Cardiac muscle cell (in vitro differentiated cells and primary cell): Measurements from ENCODE around the gene SEC61B. TPM values are rescaled to one million over a fixed set of nuclear protein-coding genes. Genes with fewer than 3 reads are reported as not detected.

Experiments
- DNase-seq, 2 donors: peaks; one replicate each; pipeline versions ENCODE4 v3.0.0 to v3.0.0-alpha.2; 2010 to 2017; ENCODE audit warnings: low read depth in 1 of 2, low spot score in 1 of 2
- H3K27ac ChIP-seq: fragments of 200-600 bp; sonication (generic); 2 replicates; pipeline ENCODE4 v1.5.1; 2016
- H3K27me3 ChIP-seq: fragments of 200-600 bp; sonication (generic); 2 replicates; pipeline ENCODE4 v1.6.0; 2016; ENCODE audit warnings: control low read depth
- H3K36me3 ChIP-seq: fragments of 200-600 bp; sonication (generic); 2 replicates; pipeline ENCODE4 v1.5.1; 2016; ENCODE audit warnings: control low read depth
- H3K4me1 ChIP-seq: fragments of 200-600 bp; sonication (generic); 2 replicates; pipeline ENCODE4 v1.8.1; 2017; ENCODE audit warnings: low read depth, mild to moderate bottlenecking, mixed run types
- H3K4me3 ChIP-seq: fragments of 200-600 bp; sonication (generic); 2 replicates; pipeline ENCODE4 v1.5.1; 2016; ENCODE audit warnings: mild to moderate bottlenecking
- H3K9me3 ChIP-seq: fragments of 200-600 bp; sonication (generic); 2 replicates; pipeline ENCODE4 v1.5.1; 2017; ENCODE audit warnings: low read depth, mild to moderate bottlenecking, control low read depth
- polyA plus RNA-seq: library from polyadenylated mRNA; unstranded; fragments of >200 nt; fragmentation: Nextera tagmentation; extraction: Ambion mirVana; gene quantifications from 2 replicates; pipeline ENCODE4 v1.2.1, GENCODE V29; 2016
- total RNA-seq: library from RNA; depleted of rRNA; stranded (reverse); fragments of >200 nt; gene quantifications from 2 replicates; pipeline ENCODE4 v1.2.3, GENCODE V29; 2016
- TF ChIP-seq, protein P1 (sequence below): IDR thresholded peaks from 2 replicates; pipeline ENCODE4 v1.5.1; 2012; ENCODE audit warnings: low read depth, mild to moderate bottlenecking, low read length

SEC61B gene
- total and polyA plus RNA-seq, 2 experiments from 2014 or later, result 57.8 to 213 TPM

DNA sequence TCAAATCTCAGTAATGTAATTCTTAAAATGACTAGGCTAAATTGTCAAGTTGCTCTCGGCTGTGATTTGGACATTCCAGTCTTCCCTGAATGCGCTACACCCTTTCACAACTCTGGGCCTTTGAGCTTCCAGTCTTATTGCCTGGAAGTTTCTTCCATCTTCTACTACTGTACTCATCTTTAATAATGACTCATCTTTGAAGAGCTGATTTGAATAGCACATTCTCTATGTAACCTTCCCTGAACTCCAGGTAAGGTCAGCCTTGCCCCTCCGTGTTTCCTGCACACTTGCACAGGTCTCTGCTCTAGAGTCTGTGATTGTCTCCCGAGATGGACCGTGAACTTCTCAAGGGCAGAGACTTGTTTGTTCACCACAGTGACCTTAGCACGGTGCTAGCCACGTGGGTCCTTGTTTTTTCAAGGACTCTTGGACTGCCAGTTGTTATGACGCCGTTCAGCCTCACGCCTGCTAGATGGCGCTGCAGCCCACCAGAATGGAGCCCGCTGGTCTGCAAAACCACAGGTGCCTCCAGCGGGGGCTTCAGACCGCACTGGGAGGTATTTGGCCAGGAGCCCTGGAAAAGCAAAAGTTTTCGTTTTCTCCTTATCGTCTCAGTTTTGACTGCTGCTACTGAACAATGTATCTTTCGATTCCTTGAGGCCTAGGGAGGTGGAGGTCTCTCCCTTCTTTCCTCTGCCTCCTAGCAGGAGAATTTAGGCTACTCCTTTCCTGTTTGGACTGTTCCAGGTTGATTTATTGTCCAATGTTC, 44.4 kb downstream of the SEC61B start:
- TF ChIP-seq, protein P1, sequence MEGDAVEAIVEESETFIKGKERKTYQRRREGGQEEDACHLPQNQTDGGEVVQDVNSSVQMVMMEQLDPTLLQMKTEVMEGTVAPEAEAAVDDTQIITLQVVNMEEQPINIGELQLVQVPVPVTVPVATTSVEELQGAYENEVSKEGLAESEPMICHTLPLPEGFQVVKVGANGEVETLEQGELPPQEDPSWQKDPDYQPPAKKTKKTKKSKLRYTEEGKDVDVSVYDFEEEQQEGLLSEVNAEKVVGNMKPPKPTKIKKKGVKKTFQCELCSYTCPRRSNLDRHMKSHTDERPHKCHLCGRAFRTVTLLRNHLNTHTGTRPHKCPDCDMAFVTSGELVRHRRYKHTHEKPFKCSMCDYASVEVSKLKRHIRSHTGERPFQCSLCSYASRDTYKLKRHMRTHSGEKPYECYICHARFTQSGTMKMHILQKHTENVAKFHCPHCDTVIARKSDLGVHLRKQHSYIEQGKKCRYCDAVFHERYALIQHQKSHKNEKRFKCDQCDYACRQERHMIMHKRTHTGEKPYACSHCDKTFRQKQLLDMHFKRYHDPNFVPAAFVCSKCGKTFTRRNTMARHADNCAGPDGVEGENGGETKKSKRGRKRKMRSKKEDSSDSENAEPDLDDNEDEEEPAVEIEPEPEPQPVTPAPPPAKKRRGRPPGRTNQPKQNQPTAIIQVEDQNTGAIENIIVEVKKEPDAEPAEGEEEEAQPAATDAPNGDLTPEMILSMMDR, result peak; percentile 93
- no peaks in the 10 kb centered on the region for H3K27me3 ChIP-seq
- H3K4me1 ChIP-seq, result no peaks in the 10 kb centered on the region
- H3K4me3 ChIP-seq, result no peak overlapping the region
- no peaks in the 10 kb centered on the region for H3K9me3 ChIP-seq
- no peak overlapping the region for H3K27ac ChIP-seq
- no peaks in the 10 kb centered on the region for H3K36me3 ChIP-seq
- DNase-seq, result peak; percentile 79 to 89

DNA sequence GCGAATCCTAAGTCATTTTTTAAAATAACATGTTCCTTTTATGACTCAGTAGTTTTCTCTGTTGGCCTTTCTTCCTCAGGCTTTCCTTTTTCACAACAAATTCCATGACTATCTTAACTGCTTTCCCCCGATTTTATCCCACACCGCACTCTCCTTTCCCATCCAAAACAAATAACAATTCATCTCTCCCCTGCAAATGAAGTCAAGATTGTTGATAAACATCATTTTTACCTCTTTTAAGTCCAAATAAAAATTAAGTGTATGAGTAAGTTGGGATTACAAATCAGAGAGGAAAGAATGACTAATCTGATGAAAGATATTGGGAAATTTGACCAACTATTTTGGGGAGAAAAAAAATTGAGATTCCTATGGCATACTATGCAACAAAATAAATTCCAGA, 47.3 kb downstream of the SEC61B start:
- no peaks in the 10 kb centered on the region for H3K36me3 ChIP-seq
- no peaks in the 10 kb centered on the region for H3K9me3 ChIP-seq
- peak in 1 of 2 donors; percentile 74 for DNase-seq
- H3K27me3 ChIP-seq, result no peaks in the 10 kb centered on the region
- no peak overlapping the region for H3K4me3 ChIP-seq
- TF ChIP-seq, protein P1, result no peak
- H3K27ac ChIP-seq, result no peak overlapping the region
- H3K4me1 ChIP-seq, result no peaks in the 10 kb centered on the region

DNA sequence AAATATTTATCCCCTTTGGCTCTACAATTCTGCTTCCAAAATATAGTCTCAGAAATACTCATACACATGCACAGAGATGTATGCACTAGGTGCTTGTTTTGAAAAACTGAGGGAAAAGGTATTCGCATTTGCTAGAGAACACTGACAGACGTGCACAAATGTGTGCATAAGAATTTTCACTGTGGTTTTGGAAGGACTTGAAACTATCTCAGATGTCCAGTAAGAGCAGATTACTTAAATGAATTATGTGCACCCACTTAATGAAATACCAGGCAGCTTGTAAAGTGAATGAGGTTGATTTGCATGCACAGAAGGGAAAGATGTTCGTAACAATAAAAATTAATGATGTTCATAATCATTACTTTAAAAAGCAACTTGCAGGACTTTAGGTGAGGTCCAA, 48.4 kb downstream of the SEC61B start:
- no peaks in the 10 kb centered on the region for H3K27me3 ChIP-seq
- no peak for DNase-seq
- TF ChIP-seq, protein P1, result no peak
- H3K4me3 ChIP-seq, result no peak overlapping the region
- H3K4me1 ChIP-seq, result no peaks in the 10 kb centered on the region
- no peaks in the 10 kb centered on the region for H3K9me3 ChIP-seq
- no peaks in the 10 kb centered on the region for H3K36me3 ChIP-seq
- no peak overlapping the region for H3K27ac ChIP-seq

- Histone ChIP-seq H3K4me3 (no peak overlapping the region), H3K36me3 (no peaks in the 10 kb centered on the region), H3K27ac (no peak overlapping the region), H3K27me3 (no peaks in the 10 kb centered on the region), H3K9me3 (no peaks in the 10 kb centered on the region), H3K4me1 (no peaks in the 10 kb centered on the region)
- TF ChIP-seq, protein P1, result no peak
- no peak for DNase-seq
Measured at GRCh38 chr9:99272836-99273235, 50.8 kb downstream of the SEC61B start.

DNA sequence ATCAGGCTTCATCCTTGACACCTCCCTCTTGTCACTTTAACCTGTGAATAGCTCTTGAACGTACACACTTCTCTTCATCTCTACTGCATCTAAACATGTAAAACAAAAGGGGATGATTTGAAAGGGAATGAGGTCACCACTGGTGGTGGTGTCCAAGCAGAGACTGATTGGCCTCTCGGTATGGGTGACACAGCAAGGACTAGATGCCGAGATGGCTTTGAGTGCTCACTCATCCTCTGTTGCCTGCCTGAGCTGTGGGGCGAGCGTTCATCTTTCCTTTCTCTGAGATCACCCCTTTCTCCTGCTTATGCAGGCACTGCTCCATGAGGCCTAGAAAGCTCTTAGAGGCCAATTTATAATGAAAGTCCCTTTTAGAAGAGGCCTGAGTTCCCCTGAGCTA, 51.9 kb downstream of the SEC61B start:
- Histone ChIP-seq H3K4me1 (no peaks in the 10 kb centered on the region), H3K27ac (no peak overlapping the region), H3K4me3 (no peak overlapping the region), H3K9me3 (no peaks in the 10 kb centered on the region), H3K27me3 (no peaks in the 10 kb centered on the region), H3K36me3 (no peaks in the 10 kb centered on the region)
- DNase-seq, result no peak
- TF ChIP-seq, protein P1, result no peak
